PC-9 (cell line): ENCODE results near the gene SNRNP40. TPM values are rescaled to one million over a fixed set of nuclear protein-coding genes. Genes with fewer than 3 reads are reported as not detected.

Source experiments
- BruUV-seq: library from RNA; stranded (reverse); fragments of 400-500 nt; replicated peaks from 2 replicates; lab custom pipeline; 2021; lab: Mats Ljungman, UMichigan
- CTCF ChIA-PET: fragments of 300-600 bp; sonication (Branson Sonifier 250); formaldehyde crosslinking; loops from one replicate; lab custom pipeline; 2022; ENCODE audit warnings: antibody characterized with exemption; lab: Charles Lee
- POLR2A ChIA-PET: fragments of 300-600 bp; sonication (Branson Sonifier 250); formaldehyde crosslinking; loops from one replicate; lab custom pipeline; 2022; ENCODE audit warnings: antibody characterized with exemption; ENCODE audit not compliant: unreplicated experiment; lab: Charles Lee
- DNase-seq, 2 experiments: peaks; one replicate each; pipeline versions ENCODE4 v3.0.0 to v3.0.0-alpha.2; 2015 to 2022; ENCODE audit warnings: mixed read lengths in 1 of 2
- H2AFZ ChIP-seq: fragments of 200-600 bp; sonication (generic); 2 replicates; pipeline ENCODE4 v1.8.1; 2017; ENCODE audit warnings: antibody characterized with exemption
- H3F3A ChIP-seq: fragments of 200-600 bp; sonication (generic); 2 replicates; pipeline ENCODE4 v1.8.1; 2017; ENCODE audit warnings: antibody characterized with exemption, mild to moderate bottlenecking, low read depth; ENCODE audit not compliant: insufficient read depth
- H3K27ac ChIP-seq: fragments of 200-600 bp; sonication (generic); 2 replicates; pipeline ENCODE4 v1.6.1; 2016; ENCODE audit warnings: mixed run types
- H3K27me3 ChIP-seq: fragments of 200-600 bp; sonication (generic); 2 replicates; pipeline ENCODE4 v1.6.1; 2016; ENCODE audit warnings: low read depth, mixed run types; ENCODE audit not compliant: insufficient read depth
- H3K36me3 ChIP-seq: fragments of 200-600 bp; sonication (generic); 2 replicates; pipeline ENCODE4 v1.6.1; 2016; ENCODE audit warnings: low read depth, mixed run types
- H3K4me1 ChIP-seq: fragments of 200-600 bp; sonication (generic); replicated peaks from 2 replicates; pipeline ENCODE4 v1.6.1; 2016; ENCODE audit warnings: mixed run types; ENCODE audit not compliant: insufficient read depth
- H3K4me2 ChIP-seq: fragments of 200-600 bp; sonication (generic); 2 replicates; pipeline ENCODE4 v1.6.1; 2017; ENCODE audit warnings: mixed run types
- H3K4me3 ChIP-seq: fragments of 200-600 bp; sonication (generic); 2 replicates; pipeline ENCODE4 v1.6.1; 2016; ENCODE audit warnings: mixed run types
- H3K79me2 ChIP-seq: fragments of 200-600 bp; sonication (generic); 2 replicates; pipeline ENCODE4 v1.6.1; 2017; ENCODE audit warnings: low read depth, mixed run types
- H3K9me2 ChIP-seq: fragments of 200-600 bp; sonication (generic); 2 replicates; pipeline ENCODE4 v1.8.1; 2017; ENCODE audit warnings: mild to moderate bottlenecking; ENCODE audit not compliant: insufficient read depth
- H3K9me3 ChIP-seq: fragments of 200-600 bp; sonication (generic); 2 replicates; pipeline ENCODE4 v1.8.1; 2016; ENCODE audit warnings: low read depth; ENCODE audit not compliant: insufficient read depth
- H4K20me1 ChIP-seq: fragments of 200-600 bp; sonication (generic); 2 replicates; pipeline ENCODE4 v1.8.1; 2017; ENCODE audit not compliant: insufficient read depth
- EZH2 ChIP-seq: fragments of 200-600 bp; sonication (generic); IDR thresholded peaks from 2 replicates; pipeline ENCODE4 v1.8.0; 2017; ENCODE audit warnings: antibody characterized with exemption, low read depth
- intact Hi-C: fragments of 100-400 bp; cut with micrococcal nuclease; formaldehyde crosslinking; loops from one replicate; pipeline ENCODE4 v1.10.0; 2022; ENCODE audit not compliant: unreplicated experiment
- total RNA-seq: library from RNA; stranded (reverse); gene quantifications from 2 replicates; pipeline ENCODE4 v1.2.3, GENCODE V29; 2021
- TF ChIP-seq, protein P1 (sequence below): fragments of 200-600 bp; sonication (generic); conservative IDR thresholded peaks from 2 replicates; pipeline ENCODE4 v1.6.1; 2017; ENCODE audit warnings: mixed run types, antibody characterized with exemption, mild to moderate bottlenecking, moderate library complexity

SNRNP40 gene
- total RNA-seq, 1 experiment from 2014 or later: 59.5 TPM

DNA sequence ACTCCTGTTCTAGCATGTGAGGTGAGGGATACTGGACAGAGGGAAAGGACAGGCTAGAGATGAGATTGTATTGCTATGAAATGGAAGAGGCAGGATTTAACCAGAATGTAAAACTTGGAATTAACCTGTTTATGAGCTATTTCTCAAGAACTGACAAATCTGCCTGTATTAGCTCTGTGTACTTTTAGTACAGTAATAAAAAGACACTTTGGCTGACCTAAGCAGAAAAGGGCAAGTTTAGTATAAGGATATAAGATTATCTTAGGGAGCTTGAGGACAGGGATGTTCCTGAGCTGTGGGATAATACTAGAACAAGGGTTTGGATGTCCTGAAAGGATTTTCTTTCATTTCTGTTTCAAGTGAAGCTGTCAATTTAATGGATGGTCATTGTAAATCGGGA is 11.4 kb upstream of the SNRNP40 start:
- TF ChIP-seq, protein P1, sequence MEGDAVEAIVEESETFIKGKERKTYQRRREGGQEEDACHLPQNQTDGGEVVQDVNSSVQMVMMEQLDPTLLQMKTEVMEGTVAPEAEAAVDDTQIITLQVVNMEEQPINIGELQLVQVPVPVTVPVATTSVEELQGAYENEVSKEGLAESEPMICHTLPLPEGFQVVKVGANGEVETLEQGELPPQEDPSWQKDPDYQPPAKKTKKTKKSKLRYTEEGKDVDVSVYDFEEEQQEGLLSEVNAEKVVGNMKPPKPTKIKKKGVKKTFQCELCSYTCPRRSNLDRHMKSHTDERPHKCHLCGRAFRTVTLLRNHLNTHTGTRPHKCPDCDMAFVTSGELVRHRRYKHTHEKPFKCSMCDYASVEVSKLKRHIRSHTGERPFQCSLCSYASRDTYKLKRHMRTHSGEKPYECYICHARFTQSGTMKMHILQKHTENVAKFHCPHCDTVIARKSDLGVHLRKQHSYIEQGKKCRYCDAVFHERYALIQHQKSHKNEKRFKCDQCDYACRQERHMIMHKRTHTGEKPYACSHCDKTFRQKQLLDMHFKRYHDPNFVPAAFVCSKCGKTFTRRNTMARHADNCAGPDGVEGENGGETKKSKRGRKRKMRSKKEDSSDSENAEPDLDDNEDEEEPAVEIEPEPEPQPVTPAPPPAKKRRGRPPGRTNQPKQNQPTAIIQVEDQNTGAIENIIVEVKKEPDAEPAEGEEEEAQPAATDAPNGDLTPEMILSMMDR: no peak
- TF ChIP-seq EZH2: no peak
- Histone ChIP-seq H3K4me2 (no peak overlapping the region), H3K4me3 (no peak overlapping the region), H3F3A (no peaks in the 10 kb centered on the region), H3K27me3 (no peaks in the 10 kb centered on the region), H3K9me2 (no peaks in the 10 kb centered on the region), H3K79me2 (no peaks in the 10 kb centered on the region), H4K20me1 (no peaks in the 10 kb centered on the region), H3K9me3 (no peaks in the 10 kb centered on the region), H3K36me3 (no peaks in the 10 kb centered on the region), H3K4me1 (no peaks in the 10 kb centered on the region), H3K27ac (no peak overlapping the region), H2AFZ (no peak overlapping the region)
- ChIA-PET POLR2A (interaction anchor here (1.0 kb wide), 1 partner anchor 10 kb away, joined by 3 read pairs; no protein-coding TSS in a partner anchor), CTCF (no interaction called here)
- BruUV-seq: no TSS peak
- no peak for DNase-seq
- intact Hi-C loops: no loop called here

DNA sequence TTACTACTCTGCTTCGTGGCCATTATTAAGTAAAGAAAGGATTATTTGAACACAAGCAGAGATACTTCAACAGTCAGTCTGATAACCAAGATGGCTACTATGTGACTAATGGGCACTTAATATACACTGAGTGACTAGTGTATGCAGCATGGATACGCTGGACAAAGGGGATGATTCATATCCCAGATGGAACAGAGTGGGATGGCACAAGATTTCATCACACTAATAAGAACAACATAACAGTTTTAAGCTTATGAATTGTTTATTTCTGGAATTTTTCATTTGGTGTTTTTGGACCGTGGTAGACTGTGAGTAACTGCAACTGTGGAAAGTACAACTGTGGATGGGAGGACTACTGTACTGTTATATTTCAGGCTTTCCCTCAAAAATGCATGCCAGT is 9.7 kb upstream of the SNRNP40 start:
- POLR2A ChIA-PET: no interaction called here
- CTCF ChIA-PET: no interaction called here
- H3K79me2 ChIP-seq: peaks cover 3% of the 10 kb centered on the region; the same call in 1 of the 2 replicates

GRCh38 chr1:31302709-31303441 is 6.3 kb upstream of the SNRNP40 start:
- Histone ChIP-seq H2AFZ (no peak overlapping the region), H3K4me1 (no peaks in the 10 kb centered on the region), H4K20me1 (no peaks in the 10 kb centered on the region), H3K27ac (no peak overlapping the region), H3F3A (no peaks in the 10 kb centered on the region), H3K79me2 (peaks cover 32% of the 10 kb centered on the region), H3K9me3 (no peaks in the 10 kb centered on the region), H3K9me2 (no peaks in the 10 kb centered on the region), H3K27me3 (no peaks in the 10 kb centered on the region), H3K4me3 (no peak overlapping the region), H3K4me2 (no peak overlapping the region), H3K36me3 (no peaks in the 10 kb centered on the region)
- intact Hi-C loops: no loop called here
- ChIA-PET CTCF (no interaction called here), POLR2A (interaction anchor here (0.6 kb wide), 1 partner anchor 413 kb away, joined by 3 read pairs; no protein-coding TSS in a partner anchor)
- TF ChIP-seq, protein P1: no peak
- no peak for TF ChIP-seq EZH2
- no TSS peak for BruUV-seq
- DNase-seq: no peak

More for the DNA sequence above, 9.7 kb upstream of the SNRNP40 start:
- no peak overlapping the region for H2AFZ ChIP-seq
- H3K27me3 ChIP-seq: no peaks in the 10 kb centered on the region
- H3K4me3 ChIP-seq: no peak overlapping the region
- H3F3A ChIP-seq: no peaks in the 10 kb centered on the region
- no peak overlapping the region for H3K4me2 ChIP-seq
- no peaks in the 10 kb centered on the region for H3K9me2 ChIP-seq
- intact Hi-C loops: no loop called here
- no peak overlapping the region for H3K27ac ChIP-seq
- no peaks in the 10 kb centered on the region for H3K36me3 ChIP-seq
- no peaks in the 10 kb centered on the region for H3K4me1 ChIP-seq
- no TSS peak for BruUV-seq
- no peaks in the 10 kb centered on the region for H3K9me3 ChIP-seq
- no peak for DNase-seq
- TF ChIP-seq, protein P1: no peak
- no peak for TF ChIP-seq EZH2
- no peaks in the 10 kb centered on the region for H4K20me1 ChIP-seq
